ENCODE results near the gene HOOK1.

HOOK1 gene

GRCh38 chr1:59815892-59816291 is 1.1 kb downstream of the HOOK1 start:
- peaks cover 0 to 47% of the 10 kb centered on the region in 2 experiments for H3K27me3 ChIP-seq (ENCODE audit: control insufficient read depth in 1 of 2, insufficient read depth in 1 of 2, low read length in 2 of 2)
- no peak overlapping the region for H3K23ac ChIP-seq (ENCODE audit: low read length in 2 of 2)
- no peak overlapping the region for H3K4me3 ChIP-seq (ENCODE audit: insufficient read depth in 1 of 2, low read depth in 1 of 2, low read length in 2 of 2)
- no peak overlapping the region for H2AK5ac ChIP-seq (ENCODE audit: low read length, severe bottlenecking)
- no peak overlapping the region for H4K8ac ChIP-seq (ENCODE audit: low read length)
- no peak overlapping the region for H2BK5ac ChIP-seq (ENCODE audit: low read depth, low read length, poor library complexity, severe bottlenecking)
- H3K4ac ChIP-seq (ENCODE audit: low read depth in 1 of 2, low read length in 2 of 2) = no peak overlapping the region
- H2BK120ac ChIP-seq (ENCODE audit: low read depth, low read length) = no peak overlapping the region
- no peaks in the 10 kb centered on the region for H3K36me3 ChIP-seq (ENCODE audit: control insufficient read depth in 1 of 2, insufficient read depth in 2 of 2, low read depth in 1 of 2, low read length in 2 of 2)
- no peak for DNase-seq
- no peak overlapping the region for H3K18ac ChIP-seq (ENCODE audit: low read depth in 1 of 2, low read length in 2 of 2)
- no peak overlapping the region for H3K27ac ChIP-seq (ENCODE audit: low read length, poor library complexity, severe bottlenecking)
- peaks cover 7% of the 10 kb centered on the region for H3K79me1 ChIP-seq (replicated peaks; ENCODE audit: low read length, poor library complexity, severe bottlenecking)
- H2BK15ac ChIP-seq (ENCODE audit: low read depth, poor library complexity, severe bottlenecking) = no peak overlapping the region
- H3K9ac ChIP-seq (ENCODE audit: low read length) = no peak overlapping the region
- H3K9me3 ChIP-seq (ENCODE audit: control insufficient read depth, low read length) = no peaks in the 10 kb centered on the region
- no peak overlapping the region for H2BK12ac ChIP-seq (ENCODE audit: low read length in 2 of 2)
- peaks cover 14% of the 10 kb centered on the region for H3K4me1 ChIP-seq (ENCODE audit: control insufficient read depth, insufficient read depth, low read depth, low read length)
- no peak overlapping the region for H2AFZ ChIP-seq (ENCODE audit: low read depth, low read length)
- 36% methylated on average over 1 of the region's 3 CpGs for WGBS
- H4K91ac ChIP-seq (ENCODE audit: low read length) = no peak overlapping the region
- no peak overlapping the region for H3K14ac ChIP-seq (ENCODE audit: low read length in 2 of 2)
- H3K4me2 ChIP-seq (ENCODE audit: low read length, poor library complexity, severe bottlenecking) = peak overlapping the region; percentile 96

GRCh38 chr1:59816318-59816878 is 1.6 kb downstream of the HOOK1 start:
- 71% methylated on average over 5 of the region's 5 CpGs for WGBS
- no peak overlapping the region for H2BK15ac ChIP-seq (ENCODE audit: low read depth, poor library complexity, severe bottlenecking)
- H2AK5ac ChIP-seq (ENCODE audit: low read length, severe bottlenecking) = no peak overlapping the region
- no peak overlapping the region for H3K9ac ChIP-seq (ENCODE audit: low read length)
- no peak overlapping the region for H2BK12ac ChIP-seq (ENCODE audit: low read length in 2 of 2)
- no peaks in the 10 kb centered on the region for H3K36me3 ChIP-seq (ENCODE audit: control insufficient read depth in 1 of 2, insufficient read depth in 2 of 2, low read depth in 1 of 2, low read length in 2 of 2)
- H3K79me1 ChIP-seq (replicated peaks; ENCODE audit: low read length, poor library complexity, severe bottlenecking) = peaks cover 7% of the 10 kb centered on the region
- H2BK120ac ChIP-seq (ENCODE audit: low read depth, low read length) = no peak overlapping the region
- no peak overlapping the region for H3K4me3 ChIP-seq (ENCODE audit: insufficient read depth in 1 of 2, low read depth in 1 of 2, low read length in 2 of 2)
- H4K91ac ChIP-seq (ENCODE audit: low read length) = no peak overlapping the region
- no peak overlapping the region for H3K23ac ChIP-seq (ENCODE audit: low read length in 2 of 2)
- DNase-seq = no peak
- no peak overlapping the region for H3K4ac ChIP-seq (ENCODE audit: low read depth in 1 of 2, low read length in 2 of 2)
- no peak overlapping the region for H3K14ac ChIP-seq (ENCODE audit: low read length in 2 of 2)
- H3K18ac ChIP-seq (ENCODE audit: low read depth in 1 of 2, low read length in 2 of 2) = no peak overlapping the region
- H3K9me3 ChIP-seq (ENCODE audit: control insufficient read depth, low read length) = no peaks in the 10 kb centered on the region
- peaks cover 14% of the 10 kb centered on the region for H3K4me1 ChIP-seq (ENCODE audit: control insufficient read depth, insufficient read depth, low read depth, low read length)
- no peak overlapping the region for H2AFZ ChIP-seq (ENCODE audit: low read depth, low read length)
- peaks cover 0 to 47% of the 10 kb centered on the region in 2 experiments for H3K27me3 ChIP-seq (ENCODE audit: control insufficient read depth in 1 of 2, insufficient read depth in 1 of 2, low read length in 2 of 2)
- H3K4me2 ChIP-seq (ENCODE audit: low read length, poor library complexity, severe bottlenecking) = no peak overlapping the region
- H2BK5ac ChIP-seq (ENCODE audit: low read depth, low read length, poor library complexity, severe bottlenecking) = no peak overlapping the region
- H3K27ac ChIP-seq (ENCODE audit: low read length, poor library complexity, severe bottlenecking) = no peak overlapping the region
- H4K8ac ChIP-seq (ENCODE audit: low read length) = no peak overlapping the region

- Histone ChIP-seq H3K23ac (ENCODE audit: low read length in 2 of 2) (no peak overlapping the region), H2BK5ac (ENCODE audit: low read depth, low read length, poor library complexity, severe bottlenecking) (no peak overlapping the region), H3K27ac (ENCODE audit: low read length, poor library complexity, severe bottlenecking) (peak overlapping the region; percentile 81), H2BK12ac (ENCODE audit: low read length in 2 of 2) (no peak overlapping the region), H3K4me2 (ENCODE audit: low read length, poor library complexity, severe bottlenecking) (peak overlapping the region; percentile 45), H3K4me1 (ENCODE audit: control insufficient read depth, insufficient read depth, low read depth, low read length) (peaks cover 9% of the 10 kb centered on the region), H4K91ac (ENCODE audit: low read length) (no peak overlapping the region), H2BK15ac (ENCODE audit: low read depth, poor library complexity, severe bottlenecking) (no peak overlapping the region), H3K18ac (ENCODE audit: low read depth in 1 of 2, low read length in 2 of 2) (no peak overlapping the region), H3K79me1 (replicated peaks; ENCODE audit: low read length, poor library complexity, severe bottlenecking) (peaks cover 6% of the 10 kb centered on the region), H3K36me3 (ENCODE audit: control insufficient read depth in 1 of 2, insufficient read depth in 2 of 2, low read depth in 1 of 2, low read length in 2 of 2) (no peaks in the 10 kb centered on the region), H3K9ac (ENCODE audit: low read length) (no peak overlapping the region), H3K4me3 (ENCODE audit: insufficient read depth in 1 of 2, low read depth in 1 of 2, low read length in 2 of 2) (no peak overlapping the region), H2AK5ac (ENCODE audit: low read length, severe bottlenecking) (no peak overlapping the region), H2AFZ (ENCODE audit: low read depth, low read length) (no peak overlapping the region), H2BK120ac (ENCODE audit: low read depth, low read length) (no peak overlapping the region), H3K4ac (ENCODE audit: low read depth in 1 of 2, low read length in 2 of 2) (no peak overlapping the region), H3K27me3 (ENCODE audit: control insufficient read depth in 1 of 2, insufficient read depth in 1 of 2, low read length in 2 of 2) (peaks cover 0 to 29% of the 10 kb centered on the region in 2 experiments), H3K14ac (ENCODE audit: low read length in 2 of 2) (no peak overlapping the region), H3K9me3 (ENCODE audit: control insufficient read depth, low read length) (no peaks in the 10 kb centered on the region), H4K8ac (ENCODE audit: low read length) (no peak overlapping the region)
- DNase-seq = no peak
These were observed 5.1 kb downstream of the HOOK1 start for GRCh38 chr1:59819566-59820438.

- Histone ChIP-seq H2AK5ac (ENCODE audit: low read length, severe bottlenecking) (no peak overlapping the region), H4K91ac (ENCODE audit: low read length) (no peak overlapping the region), H2BK120ac (ENCODE audit: low read depth, low read length) (no peak overlapping the region), H2BK5ac (ENCODE audit: low read depth, low read length, poor library complexity, severe bottlenecking) (no peak overlapping the region), H3K27ac (ENCODE audit: low read length, poor library complexity, severe bottlenecking) (peak overlapping the region; percentile 53), H2AFZ (ENCODE audit: low read depth, low read length) (no peak overlapping the region), H2BK12ac (ENCODE audit: low read length in 2 of 2) (no peak overlapping the region), H3K79me1 (replicated peaks; ENCODE audit: low read length, poor library complexity, severe bottlenecking) (no peaks in the 10 kb centered on the region), H3K4me2 (ENCODE audit: low read length, poor library complexity, severe bottlenecking) (no peak overlapping the region), H3K14ac (ENCODE audit: low read length in 2 of 2) (no peak overlapping the region), H3K27me3 (ENCODE audit: control insufficient read depth in 1 of 2, insufficient read depth in 1 of 2, low read length in 2 of 2) (no peaks in the 10 kb centered on the region), H3K36me3 (ENCODE audit: control insufficient read depth in 1 of 2, insufficient read depth in 2 of 2, low read depth in 1 of 2, low read length in 2 of 2) (no peaks in the 10 kb centered on the region), H3K4me3 (ENCODE audit: insufficient read depth in 1 of 2, low read depth in 1 of 2, low read length in 2 of 2) (no peak overlapping the region), H3K23ac (ENCODE audit: low read length in 2 of 2) (no peak overlapping the region), H3K18ac (ENCODE audit: low read depth in 1 of 2, low read length in 2 of 2) (no peak overlapping the region), H3K4ac (ENCODE audit: low read depth in 1 of 2, low read length in 2 of 2) (no peak overlapping the region), H2BK15ac (ENCODE audit: low read depth, poor library complexity, severe bottlenecking) (no peak overlapping the region), H3K9me3 (ENCODE audit: control insufficient read depth, low read length) (no peaks in the 10 kb centered on the region), H3K4me1 (ENCODE audit: control insufficient read depth, insufficient read depth, low read depth, low read length) (no peaks in the 10 kb centered on the region), H3K9ac (ENCODE audit: low read length) (no peak overlapping the region), H4K8ac (ENCODE audit: low read length) (no peak overlapping the region)
- WGBS = 50% methylated on average over 2 of the region's 4 CpGs
- DNase-seq = no peak
These were observed 12.4 kb downstream of the HOOK1 start for GRCh38 chr1:59827055-59827643.
